Liver (tissue), 9 donors: ENCODE data around the gene IFRD1. TPM values are rescaled to one million over a fixed set of nuclear protein-coding genes. Genes with fewer than 3 reads are reported as not detected.
"Not testable (repeated sequence)": the region's sequence is repeated elsewhere in the genome, so short reads cannot be mapped to it uniquely, and the experiment has no call there.

Source experiments
- DNase-seq: peaks from one replicate; pipeline ENCODE4 v3.0.0-alpha.2; 2017; ENCODE audit warnings: low spot score
- H3K27ac ChIP-seq, 2 donors: one replicate each; pipeline ENCODE4 v1.7.0; 2013; ENCODE audit warnings: inconsistent platforms in 2 of 2, low read length in 2 of 2, control low read depth in 1 of 2, low read depth in 1 of 2, mild to moderate bottlenecking in 1 of 2
- H3K27me3 ChIP-seq, 4 donors: one replicate each; pipeline versions ENCODE4 v1.6.1 to v1.7.0; 2013; ENCODE audit warnings: low read length in 3 of 4, inconsistent platforms in 1 of 4, mild to moderate bottlenecking in 1 of 4, moderate library complexity in 1 of 4; ENCODE audit not compliant: control insufficient read depth in 4 of 4, insufficient read depth in 4 of 4
- H3K36me3 ChIP-seq, 4 donors: one replicate each; pipeline versions ENCODE4 v1.6.1 to v1.7.0; 2013; ENCODE audit warnings: low read length in 3 of 4, mild to moderate bottlenecking in 3 of 4, low read depth in 1 of 4, moderate library complexity in 1 of 4; ENCODE audit not compliant: control insufficient read depth in 4 of 4, insufficient read depth in 3 of 4
- H3K4me1 ChIP-seq, 4 donors: one replicate each; pipeline versions ENCODE4 v1.6.1 to v1.7.0; 2013; ENCODE audit warnings: low read length in 3 of 4, mild to moderate bottlenecking in 3 of 4, moderate library complexity in 1 of 4; ENCODE audit not compliant: control insufficient read depth in 4 of 4, insufficient read depth in 4 of 4
- H3K4me3 ChIP-seq, 3 donors: one replicate each; pipeline versions ENCODE4 v1.6.1 to v1.7.0; 2013; ENCODE audit warnings: low read length in 3 of 3, control low read depth in 1 of 3, low read depth in 1 of 3, mild to moderate bottlenecking in 1 of 3
- H3K9ac ChIP-seq, 2 donors: one replicate each; pipeline ENCODE4 v1.7.0; 2013; ENCODE audit warnings: low read length in 2 of 2, mild to moderate bottlenecking in 2 of 2, moderate library complexity in 2 of 2, control low read depth in 1 of 2, low read depth in 1 of 2
- H3K9me3 ChIP-seq, 4 donors: one replicate each; pipeline versions ENCODE4 v1.6.1 to v1.7.0; 2013; ENCODE audit warnings: low read length in 3 of 4; ENCODE audit not compliant: control insufficient read depth in 4 of 4
- HNF4G ChIP-seq: IDR thresholded peaks from 2 replicates; pipeline ENCODE4 v1.6.1; 2016; ENCODE audit warnings: antibody characterized with exemption
- JUND ChIP-seq, 2 donors: IDR thresholded peaks; 2 replicates each; pipeline ENCODE4 v1.6.1; 2016; ENCODE audit warnings: antibody characterized with exemption in 2 of 2
- RAD21 ChIP-seq, 2 donors: IDR thresholded peaks; 2 replicates each; pipeline ENCODE4 v1.6.1; 2016; ENCODE audit warnings: antibody characterized with exemption in 2 of 2, mild to moderate bottlenecking in 2 of 2
- RXRA ChIP-seq, 2 donors: IDR thresholded peaks; 2 replicates each; pipeline ENCODE4 v1.6.1; 2017 to 2018; ENCODE audit warnings: antibody characterized with exemption in 2 of 2, mild to moderate bottlenecking in 1 of 2
- SP1 ChIP-seq: IDR thresholded peaks from 2 replicates; pipeline ENCODE4 v1.6.1; 2018; ENCODE audit warnings: antibody characterized with exemption, mild to moderate bottlenecking
- YY1 ChIP-seq: IDR thresholded peaks from 2 replicates; pipeline ENCODE4 v1.6.1; 2016; ENCODE audit warnings: antibody characterized with exemption, mild to moderate bottlenecking
- ZBTB33 ChIP-seq: IDR thresholded peaks from 2 replicates; pipeline ENCODE4 v1.6.1; 2016; ENCODE audit warnings: antibody characterized with exemption
- WGBS: extraction: QIAGEN DNeasy Blood & Tissue Kit; methylation state at CpG from one replicate; pipeline ENCODE4 v1.1.7; 2013; 5-methylcytosine and 5-hydroxymethylcytosine counted together
- polyA plus RNA-seq, 2 donors: library from polyadenylated mRNA; stranded (reverse) in 1 of 2; unstranded in 1 of 2; fragments of 200-250 nt in 1 of 2; fragments of >200 nt in 1 of 2; fragmentation: Nextera tagmentation in 1 of 2; extraction: Ambion mirVana in 1 of 2; gene quantifications; one replicate each; pipeline versions ENCODE4 v1.2.1 to v1.2.3, GENCODE V29; 2013 to 2015
- total RNA-seq, 2 donors: library from RNA; depleted of rRNA; stranded (reverse); fragments of >200 nt; gene quantifications; one replicate each; pipeline ENCODE4 v1.2.3, GENCODE V29; 2014
- TF ChIP-seq, protein P1 (sequence below): IDR thresholded peaks from 2 replicates; pipeline ENCODE4 v1.6.1; 2016; ENCODE audit warnings: antibody characterized with exemption, mild to moderate bottlenecking
- TF ChIP-seq, protein P2 (sequence below): IDR thresholded peaks from 2 replicates; pipeline ENCODE4 v1.6.1; 2016; ENCODE audit warnings: antibody characterized with exemption
- TF ChIP-seq, protein P3 (sequence below): fragments of 150-350 bp; IDR thresholded peaks from 2 replicates; pipeline ENCODE4 v1.5.1; 2017; ENCODE audit warnings: improper control_type of control experiment, low read depth, low read length; ENCODE audit not compliant: missing input control
- TF ChIP-seq, protein P4 (sequence below): IDR thresholded peaks from 2 replicates; pipeline ENCODE4 v1.6.1; 2016; ENCODE audit warnings: antibody characterized with exemption
- donor health status: healthy.
- donor health status: healthy.
- donor health status: healthy.
- donor health status: healthy.
- donor health status: healthy.

IFRD1 gene
- total and polyA plus RNA-seq, 4 donors, result 7.7 to 35.6 (median 21.1) TPM

- WGBS, result 85% methylated on average over 5 of the region's 5 CpGs
- not testable (repeated sequence) for H3K27me3 ChIP-seq, H3K9ac ChIP-seq, H3K4me1 ChIP-seq, H3K9me3 ChIP-seq, DNase-seq, H3K4me3 ChIP-seq, H3K27ac ChIP-seq, H3K36me3 ChIP-seq
Observed at GRCh38 chr7:112516418-112516817, 66.2 kb downstream of the IFRD1 start.

DNA sequence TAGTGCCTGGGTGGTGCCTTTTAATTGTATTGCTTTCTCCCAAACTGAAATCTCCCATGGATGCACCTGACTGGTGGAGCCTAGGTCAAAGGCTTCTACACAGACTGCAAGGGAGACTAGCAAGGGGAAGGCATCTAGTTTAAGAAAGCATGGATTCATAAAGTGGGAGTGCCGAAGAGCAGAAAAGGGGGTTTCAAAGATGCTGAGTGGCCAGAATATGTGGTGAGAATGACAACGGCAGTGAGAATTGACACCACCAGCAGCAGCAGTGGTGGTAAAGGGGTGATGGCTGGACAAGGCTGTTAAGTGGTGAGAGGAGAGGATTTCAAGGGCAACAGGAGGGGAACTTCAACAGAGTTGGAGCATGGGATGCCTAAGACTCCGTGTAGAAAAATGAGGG is 67.2 kb downstream of the IFRD1 start:
- Histone ChIP-seq H3K4me1 (no peaks in the 10 kb centered on the region), H3K9me3 (no peaks in the 10 kb centered on the region), H3K27me3 (peaks cover 0 to 3% (median 0%) of the 10 kb centered on the region in 4 donors), H3K9ac (no peak overlapping the region), H3K36me3 (no peaks in the 10 kb centered on the region), H3K27ac (no peak overlapping the region), H3K4me3 (no peak overlapping the region)
- TF ChIP-seq SP1, result no peak
- TF ChIP-seq, protein P1, sequence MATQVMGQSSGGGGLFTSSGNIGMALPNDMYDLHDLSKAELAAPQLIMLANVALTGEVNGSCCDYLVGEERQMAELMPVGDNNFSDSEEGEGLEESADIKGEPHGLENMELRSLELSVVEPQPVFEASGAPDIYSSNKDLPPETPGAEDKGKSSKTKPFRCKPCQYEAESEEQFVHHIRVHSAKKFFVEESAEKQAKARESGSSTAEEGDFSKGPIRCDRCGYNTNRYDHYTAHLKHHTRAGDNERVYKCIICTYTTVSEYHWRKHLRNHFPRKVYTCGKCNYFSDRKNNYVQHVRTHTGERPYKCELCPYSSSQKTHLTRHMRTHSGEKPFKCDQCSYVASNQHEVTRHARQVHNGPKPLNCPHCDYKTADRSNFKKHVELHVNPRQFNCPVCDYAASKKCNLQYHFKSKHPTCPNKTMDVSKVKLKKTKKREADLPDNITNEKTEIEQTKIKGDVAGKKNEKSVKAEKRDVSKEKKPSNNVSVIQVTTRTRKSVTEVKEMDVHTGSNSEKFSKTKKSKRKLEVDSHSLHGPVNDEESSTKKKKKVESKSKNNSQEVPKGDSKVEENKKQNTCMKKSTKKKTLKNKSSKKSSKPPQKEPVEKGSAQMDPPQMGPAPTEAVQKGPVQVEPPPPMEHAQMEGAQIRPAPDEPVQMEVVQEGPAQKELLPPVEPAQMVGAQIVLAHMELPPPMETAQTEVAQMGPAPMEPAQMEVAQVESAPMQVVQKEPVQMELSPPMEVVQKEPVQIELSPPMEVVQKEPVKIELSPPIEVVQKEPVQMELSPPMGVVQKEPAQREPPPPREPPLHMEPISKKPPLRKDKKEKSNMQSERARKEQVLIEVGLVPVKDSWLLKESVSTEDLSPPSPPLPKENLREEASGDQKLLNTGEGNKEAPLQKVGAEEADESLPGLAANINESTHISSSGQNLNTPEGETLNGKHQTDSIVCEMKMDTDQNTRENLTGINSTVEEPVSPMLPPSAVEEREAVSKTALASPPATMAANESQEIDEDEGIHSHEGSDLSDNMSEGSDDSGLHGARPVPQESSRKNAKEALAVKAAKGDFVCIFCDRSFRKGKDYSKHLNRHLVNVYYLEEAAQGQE, result no peak
- no peak for TF ChIP-seq JUND (IDR thresholded peaks at IDR 0.05)
- TF ChIP-seq HNF4G, result no peak
- TF ChIP-seq YY1, result no peak
- TF ChIP-seq, protein P2, sequence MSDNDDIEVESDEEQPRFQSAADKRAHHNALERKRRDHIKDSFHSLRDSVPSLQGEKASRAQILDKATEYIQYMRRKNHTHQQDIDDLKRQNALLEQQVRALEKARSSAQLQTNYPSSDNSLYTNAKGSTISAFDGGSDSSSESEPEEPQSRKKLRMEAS, result no peak
- no peak for TF ChIP-seq RXRA (IDR thresholded peaks at IDR 0.05)
- TF ChIP-seq ZBTB33, result no peak
- TF ChIP-seq RAD21 (IDR thresholded peaks at IDR 0.05), result no peak
- TF ChIP-seq, protein P3, sequence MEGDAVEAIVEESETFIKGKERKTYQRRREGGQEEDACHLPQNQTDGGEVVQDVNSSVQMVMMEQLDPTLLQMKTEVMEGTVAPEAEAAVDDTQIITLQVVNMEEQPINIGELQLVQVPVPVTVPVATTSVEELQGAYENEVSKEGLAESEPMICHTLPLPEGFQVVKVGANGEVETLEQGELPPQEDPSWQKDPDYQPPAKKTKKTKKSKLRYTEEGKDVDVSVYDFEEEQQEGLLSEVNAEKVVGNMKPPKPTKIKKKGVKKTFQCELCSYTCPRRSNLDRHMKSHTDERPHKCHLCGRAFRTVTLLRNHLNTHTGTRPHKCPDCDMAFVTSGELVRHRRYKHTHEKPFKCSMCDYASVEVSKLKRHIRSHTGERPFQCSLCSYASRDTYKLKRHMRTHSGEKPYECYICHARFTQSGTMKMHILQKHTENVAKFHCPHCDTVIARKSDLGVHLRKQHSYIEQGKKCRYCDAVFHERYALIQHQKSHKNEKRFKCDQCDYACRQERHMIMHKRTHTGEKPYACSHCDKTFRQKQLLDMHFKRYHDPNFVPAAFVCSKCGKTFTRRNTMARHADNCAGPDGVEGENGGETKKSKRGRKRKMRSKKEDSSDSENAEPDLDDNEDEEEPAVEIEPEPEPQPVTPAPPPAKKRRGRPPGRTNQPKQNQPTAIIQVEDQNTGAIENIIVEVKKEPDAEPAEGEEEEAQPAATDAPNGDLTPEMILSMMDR, result no peak
- TF ChIP-seq, protein P4, sequence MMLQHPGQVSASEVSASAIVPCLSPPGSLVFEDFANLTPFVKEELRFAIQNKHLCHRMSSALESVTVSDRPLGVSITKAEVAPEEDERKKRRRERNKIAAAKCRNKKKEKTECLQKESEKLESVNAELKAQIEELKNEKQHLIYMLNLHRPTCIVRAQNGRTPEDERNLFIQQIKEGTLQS, result no peak
- DNase-seq, result no peak
- 84% methylated on average over 3 of the region's 3 CpGs for WGBS
